Retina (tissue), 1 donor: ENCODE measurements around the gene FHOD3.

Source experiments
- DNase-seq: peaks from one replicate; pipeline ENCODE4 v3.0.0-alpha.2; 2016

The FHOD3 gene

DNA sequence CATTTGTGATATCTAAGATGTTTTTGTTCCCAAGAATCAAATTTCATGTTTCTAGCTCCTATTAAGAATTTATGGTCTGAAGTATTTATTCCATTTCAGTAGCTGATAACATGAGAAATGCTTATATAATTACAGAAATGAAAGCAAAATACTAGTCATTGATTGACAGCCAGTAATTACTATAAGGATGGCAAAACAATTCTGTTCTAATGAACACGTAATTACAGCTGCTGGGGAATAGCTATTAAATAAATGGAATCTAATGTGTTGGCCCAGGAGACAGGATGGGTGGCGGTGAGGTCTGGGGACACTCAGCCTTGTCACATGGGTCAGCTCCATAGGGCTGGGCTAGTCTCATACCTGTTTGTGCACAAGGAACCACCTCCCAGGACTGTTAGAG, 263.5 kb downstream of the FHOD3 start:
- no peak for DNase-seq

DNA sequence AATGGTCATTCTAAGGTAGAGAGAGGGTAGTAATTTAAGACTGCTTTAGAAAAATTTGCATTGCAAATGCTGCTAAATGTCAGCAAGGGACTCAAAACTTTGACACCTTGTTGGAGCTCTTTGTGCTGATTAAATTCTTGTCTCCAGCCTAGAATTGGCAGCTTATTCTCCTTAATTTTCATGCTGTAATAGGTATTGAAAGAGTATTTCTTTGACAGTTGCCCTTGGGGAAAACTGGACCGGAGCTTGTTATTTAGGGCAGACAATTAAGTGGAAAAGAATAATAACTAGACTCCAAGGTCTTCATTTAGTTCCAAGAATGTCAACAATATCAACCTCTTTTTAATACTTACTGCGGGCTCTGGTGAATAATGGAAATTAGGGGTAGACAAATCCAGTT, 267.3 kb downstream of the FHOD3 start:
- DNase-seq: no peak

DNA sequence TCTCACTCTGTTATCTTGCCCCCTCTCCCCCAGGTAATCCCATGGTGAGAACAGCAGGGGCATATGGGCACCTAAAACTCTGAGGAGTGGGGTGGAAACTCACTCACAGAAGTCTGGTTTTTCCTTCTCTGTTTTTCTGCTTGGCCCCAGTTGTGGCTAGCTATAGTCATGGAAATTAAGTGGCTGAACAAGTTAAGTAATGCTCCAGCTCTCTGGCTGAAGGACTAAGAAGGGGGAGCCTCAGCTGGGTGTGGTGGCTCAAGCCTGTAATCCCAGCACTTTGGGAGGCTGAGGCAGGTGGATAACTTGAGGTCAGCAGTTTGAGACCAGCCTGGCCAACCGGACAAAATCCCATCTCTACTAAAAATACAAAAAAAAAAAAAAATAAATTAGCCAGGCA, 270.3 kb downstream of the FHOD3 start:
- no peak for DNase-seq

DNA sequence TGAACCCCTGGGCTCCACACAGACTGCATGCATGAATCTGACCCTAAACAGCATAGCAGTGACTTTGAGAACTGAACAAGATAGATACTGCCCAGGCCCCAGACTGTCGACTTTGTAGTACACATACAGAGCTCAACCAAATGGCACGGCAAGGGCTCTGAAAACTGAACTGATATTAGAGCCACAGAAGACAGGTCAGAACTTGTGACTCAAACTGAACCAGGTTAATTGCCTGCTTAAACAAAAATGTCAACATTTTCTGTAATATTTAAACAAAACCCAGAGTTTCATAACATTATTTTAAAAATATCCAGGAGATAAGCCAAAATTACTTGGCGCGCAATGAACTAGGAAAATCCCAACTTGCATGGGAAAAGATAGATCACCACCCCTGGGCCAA, 271.0 kb downstream of the FHOD3 start:
- no peak for DNase-seq

DNA sequence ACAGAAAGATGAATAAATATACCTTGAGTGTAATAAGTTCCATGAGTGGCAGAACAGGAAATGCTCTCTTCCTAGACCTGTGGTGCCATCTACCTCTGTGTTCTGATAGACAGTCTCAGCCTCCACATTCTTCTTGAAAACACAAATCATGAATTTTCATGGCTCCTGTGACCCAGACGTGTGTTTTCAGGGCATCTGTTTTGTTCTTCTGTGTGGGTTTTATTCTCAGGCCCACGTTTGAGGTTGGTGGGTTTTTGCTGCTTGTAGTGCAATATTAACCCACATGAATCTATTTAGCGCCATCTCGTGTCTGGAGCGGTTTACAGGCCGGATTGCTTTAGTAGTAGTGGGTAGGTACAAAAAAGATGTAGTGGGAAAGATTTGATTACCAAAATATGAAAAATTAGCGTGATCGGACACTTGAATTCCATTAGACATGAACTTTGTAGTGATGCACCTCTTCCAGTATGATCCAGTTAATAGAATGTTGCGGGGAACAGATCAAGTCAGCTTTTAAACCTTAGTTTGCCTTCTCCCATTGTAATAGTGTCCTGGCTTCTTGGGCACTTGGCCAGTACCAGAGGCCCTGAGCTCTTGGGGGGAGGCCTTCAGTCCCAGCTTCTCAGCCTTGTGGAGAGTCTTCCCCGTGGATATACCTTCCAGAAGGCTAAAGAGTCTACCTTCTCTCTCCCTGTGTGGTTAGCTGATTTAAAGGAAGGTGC, 274.8 kb downstream of the FHOD3 start:
- DNase-seq: peak; percentile 69

DNA sequence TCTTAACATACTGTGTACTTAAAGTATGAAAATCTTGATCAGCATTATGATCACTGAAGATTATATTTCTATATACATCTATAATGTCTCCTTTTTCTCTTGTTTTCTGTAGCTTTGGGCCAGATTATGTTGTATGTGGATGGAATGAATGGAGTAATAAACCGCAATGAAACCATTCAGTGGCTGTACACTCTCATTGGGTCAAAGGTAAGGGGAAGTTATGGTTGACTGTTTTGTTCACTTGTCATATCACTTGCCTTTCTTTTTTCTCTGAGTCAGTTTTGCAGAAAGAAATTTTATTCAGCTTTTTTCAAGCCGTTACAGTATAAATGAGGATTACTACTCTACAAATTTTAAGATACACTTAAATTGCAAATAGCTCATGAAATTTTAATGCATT, 278.8 kb downstream of the FHOD3 start:
- no peak for DNase-seq

DNA sequence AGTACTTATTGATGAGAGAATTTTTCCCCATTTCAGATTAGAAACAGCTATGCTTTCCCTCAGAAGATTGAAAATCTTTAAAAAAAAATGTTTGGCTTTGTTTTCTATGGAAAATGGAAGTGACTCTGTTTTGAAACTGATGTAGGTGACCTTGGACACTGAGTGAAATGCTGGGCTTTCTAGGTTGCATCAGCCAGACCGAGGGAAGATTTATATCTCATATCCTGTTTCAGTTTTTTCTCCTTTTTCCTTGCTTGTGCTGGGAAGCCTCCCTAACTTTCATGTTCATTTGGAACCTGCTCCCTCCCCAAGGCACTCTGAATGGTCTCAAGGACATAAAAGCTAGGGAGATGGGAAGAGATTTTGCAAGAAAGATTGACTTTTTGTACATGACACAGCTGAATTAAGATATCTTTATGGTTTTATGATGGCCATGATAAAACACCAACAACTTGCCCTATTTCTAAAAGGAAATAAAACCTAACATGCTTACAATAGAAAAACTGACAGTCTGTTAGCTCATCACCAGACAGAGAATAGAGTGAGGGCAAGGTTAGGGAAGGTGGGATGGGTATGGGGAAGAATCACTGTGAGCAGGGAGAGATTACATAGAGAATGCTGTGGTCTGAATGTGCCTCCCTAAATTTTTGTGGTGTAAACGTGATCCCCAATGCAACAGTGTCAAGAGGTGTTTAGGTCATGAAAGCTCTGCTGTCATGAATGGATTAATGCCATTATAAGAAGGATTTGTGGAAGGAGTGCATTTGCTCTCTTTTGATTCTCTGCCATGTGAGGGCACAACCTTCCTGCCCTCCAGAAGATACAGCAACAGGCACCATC, 281.6 kb downstream of the FHOD3 start:
- no peak for DNase-seq

DNA sequence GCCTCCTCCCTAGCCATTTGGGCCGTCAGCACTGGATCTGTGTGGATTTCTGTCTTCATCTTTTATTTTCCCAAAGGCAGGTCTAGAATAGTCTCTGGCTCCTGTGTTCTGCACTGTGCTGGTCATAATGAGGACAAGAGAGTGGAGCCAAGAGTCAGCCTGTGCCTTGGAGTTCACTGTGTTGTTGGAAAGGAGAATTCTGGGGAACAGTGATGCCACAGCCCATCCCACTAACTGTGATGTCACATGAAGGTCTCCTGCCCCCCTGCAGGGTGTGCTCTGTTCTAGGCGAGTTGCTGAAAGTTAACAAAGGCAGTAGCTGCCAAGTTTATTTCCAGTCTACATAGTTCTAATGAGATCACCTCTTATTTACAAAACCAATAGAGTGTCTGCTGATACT, 282.8 kb downstream of the FHOD3 start:
- DNase-seq: no peak

DNA sequence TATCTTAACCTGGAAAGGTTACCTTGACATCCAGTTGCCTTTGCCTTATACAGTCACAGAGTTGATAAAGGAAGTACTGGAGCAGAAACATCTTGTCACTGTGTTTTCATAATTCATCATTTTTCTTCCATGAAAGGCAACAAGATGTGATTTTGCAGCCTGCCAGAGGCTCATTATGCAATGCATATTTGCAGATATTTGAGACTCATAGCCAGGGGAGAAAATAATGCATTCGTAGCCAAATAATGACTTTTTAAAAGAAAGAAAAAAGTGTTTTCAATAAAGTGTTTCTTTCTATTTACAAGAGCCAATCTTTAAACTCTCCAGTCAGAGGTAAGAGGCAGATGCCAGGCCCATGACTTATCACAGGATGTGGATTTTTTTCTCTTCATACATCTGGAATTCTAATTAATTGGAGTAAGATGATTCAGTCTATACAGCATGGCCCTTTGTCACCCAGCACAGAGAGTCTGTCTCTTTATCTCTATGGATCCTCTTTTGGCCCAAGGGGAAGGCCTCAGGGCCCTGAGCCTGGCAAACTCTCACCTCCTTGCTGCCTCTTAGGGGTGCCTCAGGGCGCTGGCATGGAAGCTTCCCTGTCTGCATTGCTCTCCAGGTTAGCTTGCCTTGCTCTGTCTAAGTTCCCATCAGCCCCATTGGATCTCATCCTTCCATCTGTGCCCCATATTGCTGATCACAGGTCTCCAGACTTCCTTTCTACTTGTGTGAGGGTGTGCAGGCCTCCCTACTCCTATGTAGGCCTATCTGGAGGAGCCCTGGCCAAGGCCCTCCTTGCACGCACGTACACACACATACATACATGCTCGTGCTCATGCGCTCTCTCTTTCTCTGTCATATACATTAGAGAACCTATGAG, 283.6 kb downstream of the FHOD3 start:
- DNase-seq: no peak

DNA sequence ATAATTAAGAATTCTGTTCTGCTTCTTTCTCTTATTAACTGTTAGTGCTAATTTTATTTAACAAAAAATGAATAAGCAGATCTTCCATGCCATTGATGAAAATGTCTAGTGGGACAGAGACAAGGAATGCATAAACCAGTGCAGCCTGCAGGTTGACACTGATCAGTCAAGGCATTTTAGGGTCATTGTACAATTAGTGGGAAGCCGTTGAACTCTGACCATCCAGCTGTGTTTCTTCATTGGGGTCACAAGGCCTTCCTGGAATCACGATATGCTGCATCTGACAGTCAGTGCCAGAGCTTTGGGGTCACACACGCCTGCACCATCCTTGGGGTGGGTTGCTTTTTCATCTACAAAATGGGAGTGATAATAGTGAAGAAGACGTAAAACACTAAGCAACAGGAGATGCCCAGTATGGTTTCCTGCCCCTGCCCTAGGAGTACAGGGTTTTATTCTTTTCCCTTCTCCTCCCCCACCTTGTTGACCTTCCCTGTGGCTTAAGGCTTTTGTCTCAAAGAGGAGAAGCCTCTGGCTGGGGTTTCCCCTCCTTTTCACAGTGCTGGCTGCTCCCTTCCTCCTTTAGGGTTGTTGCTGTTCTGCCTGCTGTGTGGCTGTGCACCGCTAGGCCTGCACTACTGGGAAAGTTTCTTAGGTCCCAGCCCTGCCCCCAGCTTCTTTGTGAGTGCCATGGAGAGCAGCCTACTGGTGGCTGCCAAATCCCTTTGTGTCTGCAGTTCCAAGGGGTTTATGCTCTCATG, 285.7 kb downstream of the FHOD3 start:
- DNase-seq: peak; percentile 72

DNA sequence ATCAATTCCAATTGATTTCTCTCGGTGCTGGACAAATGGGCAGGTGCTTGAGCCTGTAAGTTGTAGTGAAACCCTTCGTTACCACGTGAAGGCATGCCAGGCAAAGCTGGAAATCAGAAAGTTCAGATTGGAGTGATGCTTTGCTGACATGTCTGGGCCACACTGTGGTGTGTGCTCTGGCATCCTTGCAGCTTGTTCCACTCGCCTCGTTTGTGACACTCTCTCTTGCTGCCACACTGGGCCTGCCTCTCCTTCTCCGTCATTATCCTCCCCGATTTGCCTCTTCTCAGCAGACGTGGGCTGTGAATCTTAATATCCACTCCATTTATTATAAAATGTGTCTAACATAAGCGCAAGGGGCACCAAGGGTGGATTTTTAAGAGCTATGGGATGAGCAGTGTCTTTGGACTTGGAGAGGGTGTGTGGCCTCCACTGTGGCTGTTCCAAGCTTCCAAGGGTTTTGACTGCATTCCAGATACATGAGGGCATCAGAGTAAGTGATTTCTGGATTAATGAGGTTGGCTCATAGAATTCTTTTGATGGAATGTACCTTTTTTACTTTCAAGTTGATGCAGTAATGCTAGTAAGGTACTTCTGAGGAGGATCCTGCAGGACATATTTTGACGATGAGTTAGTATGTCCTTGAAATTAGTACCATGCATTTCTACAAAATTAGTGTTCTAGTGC, 292.5 kb downstream of the FHOD3 start:
- no peak for DNase-seq

DNA sequence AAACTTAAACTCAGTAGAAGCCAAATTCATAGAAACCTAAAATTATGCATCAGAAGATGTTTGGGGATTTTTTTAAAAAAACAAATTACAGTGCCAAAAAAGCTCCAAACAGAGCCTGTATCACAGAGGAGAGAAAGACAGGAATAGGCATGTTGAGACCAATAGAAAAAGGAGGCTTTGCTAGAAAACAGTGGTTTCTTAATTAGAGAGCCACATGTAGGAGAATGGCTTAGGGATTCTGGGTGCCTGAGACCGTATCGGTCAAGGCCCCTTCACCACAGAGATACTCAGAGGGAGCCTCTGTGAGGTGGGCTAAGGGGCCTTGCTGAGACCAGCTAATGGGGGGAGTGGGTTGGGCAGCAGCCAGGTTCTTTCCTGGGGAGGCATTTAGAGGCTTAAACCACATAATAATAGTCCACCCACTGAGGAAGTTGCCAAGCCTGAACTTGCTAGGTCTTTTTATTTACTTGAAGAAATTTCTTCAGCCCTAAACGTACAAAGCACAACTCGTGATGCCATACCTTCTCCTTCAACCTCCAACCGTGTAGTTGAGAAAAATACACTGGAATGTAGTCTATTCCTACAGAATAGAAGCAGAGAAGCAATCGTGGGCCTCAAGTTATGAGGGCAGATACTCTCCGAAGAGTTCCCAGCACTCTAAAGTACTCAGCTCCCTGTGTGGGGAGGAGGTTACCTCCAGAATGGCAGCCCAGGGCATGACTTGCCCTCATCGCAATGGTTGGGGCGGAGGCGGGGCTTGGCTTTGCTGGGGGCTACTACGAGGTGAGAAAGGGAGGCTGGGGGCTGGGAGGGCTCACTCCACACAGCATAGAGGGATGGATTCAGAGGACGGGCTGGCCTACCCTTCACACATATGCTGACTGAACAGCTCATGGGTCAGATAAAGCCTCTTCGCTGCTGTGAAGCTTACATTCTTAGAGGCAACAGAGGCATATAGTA, 293.4 kb downstream of the FHOD3 start:
- DNase-seq: no peak

DNA sequence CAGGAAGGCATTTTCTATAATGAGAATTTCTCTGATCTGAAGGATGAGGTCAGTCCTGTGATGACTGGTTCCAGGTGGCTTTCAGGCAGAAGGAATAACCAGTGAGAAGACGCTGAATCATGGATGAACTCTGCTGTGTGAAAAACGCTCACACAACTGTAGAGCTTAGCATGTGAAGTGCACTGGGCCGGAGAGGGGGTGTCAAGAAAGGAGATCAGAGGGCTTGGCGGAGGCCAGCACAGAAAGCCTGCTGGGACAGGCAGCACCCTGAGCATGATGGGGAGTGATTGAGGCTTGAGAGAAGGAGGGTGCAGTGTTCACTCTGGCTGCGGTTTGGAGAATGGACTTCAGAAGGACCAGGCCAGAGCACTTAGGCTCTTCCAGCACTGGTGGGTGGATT, 294.8 kb downstream of the FHOD3 start:
- DNase-seq: no peak

DNA sequence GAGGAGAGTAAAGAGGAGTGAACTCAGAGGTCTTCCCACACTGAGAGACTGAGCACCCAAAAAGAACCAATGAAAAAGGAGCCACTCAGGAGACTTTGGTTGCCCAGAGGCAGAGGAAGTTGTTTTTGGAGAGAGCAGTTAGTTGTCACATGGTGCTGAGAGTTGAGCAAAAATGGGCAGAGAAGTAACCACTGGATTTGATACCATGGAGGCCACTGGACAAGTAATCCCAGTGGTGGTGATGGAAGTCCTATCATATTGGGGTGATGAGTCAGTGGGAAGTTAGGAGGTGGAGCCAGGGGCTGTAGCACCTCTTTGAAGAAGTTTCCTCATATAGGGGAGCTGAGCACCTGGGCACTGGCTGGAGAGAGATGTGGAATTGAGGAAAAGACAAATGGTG, 295.5 kb downstream of the FHOD3 start:
- no peak for DNase-seq

DNA sequence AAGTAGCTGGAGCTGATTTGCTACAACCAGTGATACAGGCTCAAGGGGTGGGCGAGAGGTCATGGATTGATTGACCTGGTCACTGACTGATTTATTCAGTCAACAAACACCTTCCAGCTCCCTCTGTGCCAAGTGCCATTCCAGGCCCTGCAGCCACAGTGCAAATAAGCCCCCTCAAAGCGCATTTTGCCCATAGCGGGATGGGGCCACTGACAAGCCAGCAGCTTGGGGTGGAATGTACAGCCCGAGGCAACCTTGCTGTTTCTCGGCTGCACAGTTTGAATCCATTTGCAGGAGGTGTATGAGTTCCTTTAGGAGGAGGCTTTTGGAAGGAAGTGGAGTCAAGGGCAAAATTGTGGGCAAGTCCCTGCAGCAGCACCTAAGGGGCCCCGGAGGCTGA, 296.1 kb downstream of the FHOD3 start:
- no peak for DNase-seq

DNA sequence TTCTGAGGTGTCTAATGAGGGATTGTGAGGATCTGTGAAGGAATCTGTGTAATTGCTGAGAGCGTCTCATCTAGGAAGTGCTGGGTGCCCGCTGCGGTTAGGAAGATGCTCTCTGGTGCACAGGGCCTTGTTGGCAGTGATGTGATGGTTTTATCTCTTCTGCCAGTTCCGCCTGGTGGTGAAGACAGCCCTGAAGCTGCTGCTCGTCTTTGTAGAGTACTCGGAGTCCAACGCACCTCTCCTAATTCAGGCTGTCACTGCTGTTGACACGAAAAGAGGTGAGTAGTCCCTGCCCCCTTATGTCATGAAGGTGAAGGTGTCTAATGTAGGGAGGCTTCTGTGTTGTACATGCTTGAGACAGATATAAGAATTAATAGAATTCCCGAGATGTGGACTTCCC, 297.1 kb downstream of the FHOD3 start:
- DNase-seq: no peak

DNA sequence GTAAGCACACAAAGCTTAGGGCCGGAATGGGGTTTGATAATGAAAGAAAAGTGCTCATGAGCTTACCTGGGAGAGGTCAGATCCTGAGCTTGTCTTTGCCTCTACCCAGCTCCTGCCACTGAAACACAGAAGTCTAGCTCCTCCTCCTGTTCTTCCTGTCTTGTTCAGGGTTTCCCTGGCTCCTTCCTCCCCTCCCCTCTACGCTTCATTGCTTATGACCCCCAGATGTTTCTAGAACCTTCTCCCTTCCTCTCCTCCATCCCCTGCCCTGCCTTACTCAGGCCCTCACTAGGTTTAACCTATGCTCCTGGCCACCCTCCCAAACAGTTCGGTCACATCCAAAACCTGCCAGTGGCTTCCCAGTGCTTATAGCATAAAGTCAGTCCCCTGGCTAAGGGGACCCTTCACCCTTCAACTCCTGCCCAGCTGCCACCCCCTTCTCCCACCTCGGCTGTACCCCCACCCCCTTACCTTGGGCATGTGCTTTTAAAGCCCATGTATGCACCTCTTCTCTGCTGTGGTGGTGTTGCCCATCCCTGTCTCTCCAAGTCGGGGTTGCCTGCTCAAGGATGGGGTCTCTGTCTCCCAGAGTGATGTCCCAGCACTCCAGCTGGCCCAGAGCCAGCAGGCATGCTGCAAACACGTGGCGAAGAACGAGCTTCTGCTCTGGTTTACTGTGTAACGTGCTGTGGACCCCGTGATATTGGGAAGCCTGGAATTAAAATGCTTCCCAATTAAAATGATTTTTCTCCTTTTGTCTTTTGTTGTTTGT, 297.7 kb downstream of the FHOD3 start:
- no peak for DNase-seq

DNA sequence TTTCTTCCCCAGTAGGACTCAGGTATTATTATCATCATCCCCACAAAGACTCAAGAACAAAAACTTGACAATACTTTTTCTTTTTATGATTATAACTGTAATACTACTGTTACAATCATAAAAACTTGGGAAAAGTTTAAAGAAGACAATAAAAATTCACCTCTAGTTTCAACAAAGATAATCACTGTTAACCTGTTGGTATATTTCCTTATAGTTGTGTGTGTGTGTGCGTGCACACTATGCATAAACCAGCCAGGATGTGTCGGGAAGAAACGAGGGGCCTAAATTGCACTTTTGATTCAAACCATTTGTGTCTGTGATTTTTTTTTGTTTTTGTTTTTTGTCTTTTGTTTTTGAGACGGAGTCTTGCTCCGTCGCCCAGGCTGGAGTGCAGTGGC, 298.3 kb downstream of the FHOD3 start:
- no peak for DNase-seq

DNA sequence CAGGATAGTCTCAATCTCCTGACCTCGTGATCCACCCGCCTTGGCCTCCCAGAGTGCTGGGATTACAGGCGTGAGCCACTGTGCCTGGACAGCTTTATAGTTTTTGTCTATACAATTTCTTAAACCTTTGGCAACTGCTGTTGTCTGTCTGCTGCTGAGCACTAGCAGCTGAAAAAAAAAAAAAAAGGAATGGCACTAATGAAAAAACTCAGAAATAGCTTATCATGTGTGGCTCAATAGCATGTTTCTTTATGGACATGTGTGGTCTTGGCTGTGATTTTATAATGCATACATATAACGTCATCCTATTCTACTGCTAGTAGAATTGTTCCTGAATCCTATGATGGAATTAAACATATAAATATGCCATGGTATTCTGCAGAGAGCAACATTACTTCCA, 300.1 kb downstream of the FHOD3 start:
- no peak for DNase-seq

DNA sequence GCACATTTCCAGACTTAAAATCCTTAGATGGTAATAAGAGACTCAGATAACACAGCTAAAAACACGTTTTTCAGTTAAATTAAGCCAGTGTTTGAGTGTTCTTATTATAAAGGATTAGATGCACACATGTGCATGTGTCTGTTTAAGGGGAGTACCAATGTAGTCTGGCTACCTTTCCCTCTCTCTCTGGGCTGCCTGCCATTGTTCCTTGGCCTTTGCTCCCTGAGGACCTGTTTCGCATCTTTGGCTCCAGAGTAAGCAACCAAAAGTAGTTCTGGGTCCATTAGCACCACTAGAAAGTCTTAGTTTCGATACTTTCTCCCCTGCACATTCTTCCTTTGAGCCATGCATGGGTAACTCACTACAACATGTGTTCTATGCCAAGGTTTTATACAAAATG, 303.0 kb downstream of the FHOD3 start:
- DNase-seq: no peak
